HG02943 (cell line): Measurements from ENCODE around the gene FGD6.
"Not testable (repeated sequence)": the region's sequence is repeated elsewhere in the genome, so short reads cannot be mapped to it uniquely, and the experiment has no call there.

Experiments
- ATAC-seq: cut with Tn5 transposase; IDR thresholded peaks from one replicate; pipeline ENCODE4 v1.9.1; 2021; ENCODE audit warnings: mild to moderate bottlenecking, low read depth, moderate library complexity; ENCODE audit not compliant: unreplicated experiment

Gene FGD6

GRCh38 chr12:95184121-95184520 lies 33.1 kb downstream of the FGD6 start:
- no peak for ATAC-seq

DNA sequence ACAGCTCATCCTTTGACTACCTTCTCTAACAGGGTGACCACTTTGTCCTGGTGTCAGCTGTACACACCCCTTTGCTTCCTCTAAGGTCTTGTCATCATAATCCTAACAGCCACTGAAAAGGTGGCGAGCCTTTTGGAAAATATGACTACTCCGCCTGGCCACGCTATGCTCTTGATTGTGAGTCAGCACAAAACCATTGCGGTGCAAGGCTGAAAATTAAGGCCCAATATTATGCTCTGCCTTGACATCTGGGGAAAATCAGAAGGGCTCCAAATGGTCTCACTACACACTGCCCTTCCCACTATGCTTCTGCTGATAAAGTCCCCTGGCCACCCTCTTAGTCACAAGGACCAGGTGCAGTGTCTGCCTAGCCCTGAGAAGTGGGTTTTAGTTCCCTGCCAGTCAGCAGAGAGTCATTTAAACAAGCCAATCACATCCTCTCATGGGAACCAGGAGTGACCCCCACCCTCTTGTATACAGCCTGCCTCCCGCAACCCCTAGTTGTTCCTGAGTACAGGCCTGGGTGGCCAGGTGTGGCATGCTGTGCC lies 34.3 kb downstream of the FGD6 start:
- no peak for ATAC-seq

- ATAC-seq = no peak
These were observed 36.2 kb downstream of the FGD6 start for GRCh38 chr12:95181103-95181502.

GRCh38 chr12:95179011-95179410 lies 38.3 kb downstream of the FGD6 start:
- ATAC-seq = no peak

- no peak for ATAC-seq
These were observed 39.1 kb downstream of the FGD6 start for GRCh38 chr12:95178136-95178535.

DNA sequence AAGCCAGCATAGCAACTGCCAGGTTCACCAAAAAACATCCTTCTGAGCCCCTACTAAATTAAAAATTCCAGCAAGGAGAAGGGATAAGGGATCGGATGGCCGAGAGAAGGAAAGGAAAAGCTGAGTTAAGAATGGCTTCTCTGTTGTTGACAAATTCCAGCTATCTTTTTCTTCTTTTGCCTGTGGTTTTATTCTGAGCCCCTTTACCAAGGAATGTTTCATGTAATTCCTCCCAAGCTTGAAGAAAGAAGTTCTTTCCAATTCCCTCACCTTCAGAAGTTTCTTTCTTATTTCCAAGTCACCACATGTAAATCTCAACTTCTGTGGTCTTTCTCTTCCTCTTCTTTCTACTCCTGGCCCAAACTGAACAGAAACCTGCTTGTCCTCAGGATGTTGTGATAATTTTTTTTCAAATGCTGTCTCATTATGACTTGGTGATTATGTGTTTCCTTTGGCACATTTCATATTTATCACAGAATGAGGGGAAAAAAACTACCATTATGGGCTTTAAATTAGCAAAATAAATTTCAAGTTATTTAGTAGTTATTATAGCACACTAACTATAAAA lies 40.0 kb downstream of the FGD6 start:
- no peak for ATAC-seq

DNA sequence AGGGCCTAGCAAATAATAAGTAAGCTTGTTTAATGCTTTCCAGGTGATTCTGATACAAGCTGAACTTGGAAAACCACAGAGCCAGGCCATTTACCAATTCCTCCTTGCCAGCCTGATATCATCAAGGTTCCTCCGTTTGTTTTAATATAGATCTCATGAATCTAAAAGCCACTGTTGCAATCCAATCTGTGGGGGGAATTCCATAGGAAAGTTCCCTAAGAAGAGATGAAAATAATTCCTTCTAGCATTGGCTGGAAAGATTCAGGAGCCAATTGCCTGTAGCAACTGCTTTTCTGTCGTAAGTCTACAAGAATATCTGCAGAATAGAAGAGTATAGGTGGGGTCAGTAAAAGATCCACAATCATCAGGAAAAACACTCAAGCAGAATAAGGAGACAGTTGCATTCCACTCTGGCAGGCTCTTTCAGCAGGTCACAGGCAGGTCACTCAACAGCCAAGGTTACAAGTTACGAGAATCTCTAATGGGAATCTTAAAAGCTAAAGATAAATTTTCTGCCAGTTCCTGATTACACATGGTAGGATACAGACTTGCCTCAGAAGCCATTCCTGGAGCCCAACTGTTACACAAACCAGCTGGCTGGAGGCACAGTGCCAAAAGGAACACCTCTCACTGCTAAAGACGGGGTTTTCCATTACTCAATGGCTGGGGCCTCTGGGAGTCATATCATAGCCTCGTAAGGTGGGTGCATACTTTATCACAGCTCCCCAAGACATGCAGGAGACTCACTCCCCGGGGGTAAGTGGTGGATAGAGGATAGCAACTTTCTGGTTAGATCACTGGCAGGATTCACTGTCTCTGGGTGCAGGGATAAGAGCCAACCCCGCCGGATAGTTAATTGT lies 43.6 kb downstream of the FGD6 start:
- no peak for ATAC-seq

DNA sequence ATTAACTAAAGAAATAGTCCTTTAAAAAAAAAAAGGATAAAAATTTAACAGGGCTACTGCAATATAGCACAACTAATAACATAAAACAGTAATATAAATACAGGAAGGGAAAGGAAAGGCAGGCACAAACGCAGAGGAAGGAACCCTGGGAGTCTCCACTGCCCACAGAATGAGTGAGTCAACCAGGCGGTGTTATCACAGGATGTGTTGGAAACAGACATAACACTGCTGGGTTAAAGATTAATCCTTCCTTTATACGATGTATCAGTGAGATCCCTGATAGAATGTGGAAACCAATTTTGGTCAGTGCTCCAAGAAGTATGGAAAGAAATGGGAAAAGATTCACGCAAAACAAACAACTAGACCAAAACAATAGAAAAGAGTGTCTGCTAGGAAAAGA lies 47.9 kb downstream of the FGD6 start:
- no peak for ATAC-seq

GRCh38 chr12:95168746-95169145 lies 48.5 kb downstream of the FGD6 start:
- ATAC-seq = no peak

DNA sequence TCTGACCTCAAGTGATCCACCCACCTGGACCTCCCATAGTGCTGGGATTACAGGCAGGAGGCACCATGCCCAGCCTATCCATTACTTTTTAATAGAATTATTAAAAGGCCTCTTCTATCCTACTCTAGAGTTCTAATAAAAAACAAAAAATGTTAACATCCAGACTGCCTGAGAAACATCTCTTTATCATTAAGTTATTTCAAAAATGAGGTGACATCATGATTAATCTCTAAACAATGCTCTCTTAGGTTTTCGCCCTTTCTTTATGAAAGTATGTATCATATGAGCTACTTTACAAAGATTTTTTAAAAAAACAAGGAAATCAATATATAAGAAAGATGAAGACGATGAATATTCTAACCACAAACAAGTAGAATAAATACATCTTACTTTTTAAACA lies 52.6 kb downstream of the FGD6 start:
- no peak for ATAC-seq

GRCh38 chr12:95158919-95159318 lies 58.3 kb downstream of the FGD6 start:
- ATAC-seq = no peak

DNA sequence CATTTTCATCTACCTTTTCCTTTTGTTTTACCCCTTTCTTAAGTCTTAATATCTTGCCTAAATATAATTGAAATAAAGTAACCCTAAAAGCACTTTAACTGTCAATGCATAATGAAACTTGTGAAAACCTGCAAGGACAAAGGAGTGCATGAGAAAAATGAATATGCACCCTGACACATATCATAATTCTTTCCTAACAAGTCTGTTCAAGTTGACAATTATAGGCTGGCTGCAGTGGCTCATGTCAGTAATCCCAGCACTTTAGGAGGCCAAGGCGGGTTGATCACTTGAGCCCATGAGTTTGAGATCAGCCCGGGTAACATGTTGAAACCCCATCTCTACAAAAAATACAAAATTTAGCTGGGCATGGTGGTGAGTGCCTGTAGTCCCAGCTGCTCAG lies 65.4 kb downstream of the FGD6 start:
- ATAC-seq = no peak

- no peak for ATAC-seq
These were observed 65.9 kb downstream of the FGD6 start for GRCh38 chr12:95151406-95151805.

DNA sequence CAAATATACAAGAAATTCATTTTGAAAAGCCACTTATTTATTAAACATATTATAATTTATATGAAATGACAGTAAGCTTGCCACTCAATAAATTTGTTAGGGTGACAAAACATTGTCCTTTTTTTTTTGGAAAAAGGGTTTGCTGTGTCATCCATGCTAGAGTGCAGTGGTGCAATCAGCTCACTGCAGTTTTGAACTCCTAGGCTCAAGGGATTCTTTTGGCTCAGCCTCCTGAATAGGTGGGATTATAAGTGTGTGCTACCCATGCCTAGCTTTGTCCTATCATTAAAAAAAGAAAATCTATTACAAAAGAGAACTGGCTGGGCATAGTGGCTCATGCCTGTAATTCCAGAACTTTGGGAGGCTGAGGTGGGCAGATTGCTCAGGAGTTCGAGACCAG lies 66.8 kb downstream of the FGD6 start:
- ATAC-seq = no peak

DNA sequence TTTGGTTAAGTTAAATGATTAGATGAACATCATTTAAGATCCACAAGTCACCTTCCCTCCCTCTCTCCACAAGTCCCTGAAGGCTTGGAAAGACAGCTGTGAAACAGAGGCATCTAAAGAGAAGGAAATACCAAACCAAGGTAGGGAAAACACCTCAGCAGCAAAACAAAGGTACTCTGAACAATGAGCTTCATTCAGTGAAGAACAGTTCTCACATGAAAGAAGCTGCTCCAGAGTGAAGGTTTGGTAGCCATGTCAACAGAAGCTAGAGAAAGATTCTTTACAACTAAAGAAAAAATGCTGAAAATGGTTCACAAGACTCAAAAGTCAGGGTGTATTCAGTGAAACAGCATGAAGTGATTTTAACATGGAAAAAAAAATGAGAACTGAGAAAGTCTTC lies 69.4 kb downstream of the FGD6 start:
- ATAC-seq = no peak

DNA sequence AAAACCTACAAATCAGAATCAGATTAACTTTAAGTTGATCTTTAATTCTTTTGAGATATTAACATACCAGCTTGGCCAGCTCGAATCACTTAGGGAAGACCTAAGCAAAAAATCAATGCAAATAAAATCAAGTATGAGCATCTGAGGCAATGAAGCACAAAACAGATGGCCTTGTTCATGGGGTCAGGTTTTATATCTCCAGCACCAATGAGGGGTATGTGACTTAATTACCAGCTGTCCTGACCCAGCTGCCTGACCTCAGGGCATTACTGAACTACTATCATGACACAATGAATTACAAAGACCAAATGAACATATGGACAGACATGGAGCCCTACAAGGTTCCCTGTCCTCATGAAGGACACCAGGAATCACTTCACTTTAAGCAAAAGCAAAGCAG lies 70.5 kb downstream of the FGD6 start:
- no peak for ATAC-seq

DNA sequence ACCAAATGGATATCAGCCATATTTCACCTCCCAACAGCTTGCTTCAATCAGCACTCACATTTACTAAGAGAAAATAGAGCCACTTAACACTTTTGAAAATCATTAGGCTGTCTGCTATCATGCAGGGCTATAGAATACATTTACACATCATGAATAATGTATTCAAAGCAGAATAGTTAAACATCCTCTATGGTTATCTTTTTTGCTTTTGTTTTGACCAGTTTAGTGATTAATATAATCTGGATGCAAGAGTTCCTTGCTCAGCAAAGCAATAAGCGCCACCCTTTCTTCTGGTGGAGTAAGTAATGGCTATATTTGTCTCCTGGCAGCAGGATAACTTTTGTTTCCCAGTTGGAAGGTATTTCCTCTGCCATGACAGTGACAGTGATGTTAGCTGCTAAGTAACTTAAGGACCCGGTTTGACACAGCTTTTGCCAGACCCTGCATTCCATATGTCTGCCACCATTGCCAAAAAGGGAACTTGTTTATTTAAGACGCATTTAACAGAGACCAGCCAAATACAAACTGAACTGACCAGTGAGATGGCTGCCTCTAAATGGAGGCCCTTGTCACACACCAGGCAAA lies 73.6 kb downstream of the FGD6 start:
- no peak for ATAC-seq

DNA sequence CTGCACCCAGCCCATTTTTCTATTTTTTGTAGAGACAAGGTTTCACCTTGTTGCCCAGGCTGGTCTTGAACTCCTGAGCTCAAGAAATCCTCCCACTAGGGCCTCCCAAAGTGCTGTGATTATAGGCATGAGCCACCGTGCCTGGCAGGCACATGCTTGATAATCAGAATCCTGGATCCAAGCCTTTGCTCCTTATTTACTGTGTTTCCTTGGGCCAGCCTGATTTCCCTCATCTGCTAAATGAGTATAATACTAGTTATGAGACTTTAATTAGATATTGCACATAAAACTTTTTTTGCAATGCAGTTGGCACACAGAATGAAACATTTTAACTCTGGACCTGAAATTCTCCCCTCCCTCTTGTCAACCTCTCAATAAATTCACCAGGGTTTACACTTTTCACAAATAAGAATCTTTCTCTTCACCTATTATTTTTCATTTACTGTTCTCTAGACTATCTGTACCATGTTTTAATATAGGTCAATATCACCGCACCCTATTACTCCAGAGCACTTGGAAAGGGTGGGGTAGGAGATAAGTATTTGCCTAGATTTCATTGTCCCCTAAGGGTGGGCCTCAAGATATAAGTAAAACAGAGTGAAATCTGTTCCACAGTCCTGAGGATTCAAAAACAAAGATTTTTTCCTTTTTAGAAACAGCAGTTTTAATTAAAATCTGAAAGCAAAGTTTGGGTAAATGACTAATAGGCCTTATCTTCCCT lies 74.7 kb downstream of the FGD6 start:
- ATAC-seq = no peak

- no peak for ATAC-seq
These were observed 76.0 kb downstream of the FGD6 start for GRCh38 chr12:95141310-95141709.

GRCh38 chr12:95138031-95138430 lies 79.2 kb downstream of the FGD6 start:
- not testable (repeated sequence) for ATAC-seq

GRCh38 chr12:95136598-95136997 lies 80.7 kb downstream of the FGD6 start:
- ATAC-seq = no peak
